ENCODE data around the gene AWAT2.

DNA sequence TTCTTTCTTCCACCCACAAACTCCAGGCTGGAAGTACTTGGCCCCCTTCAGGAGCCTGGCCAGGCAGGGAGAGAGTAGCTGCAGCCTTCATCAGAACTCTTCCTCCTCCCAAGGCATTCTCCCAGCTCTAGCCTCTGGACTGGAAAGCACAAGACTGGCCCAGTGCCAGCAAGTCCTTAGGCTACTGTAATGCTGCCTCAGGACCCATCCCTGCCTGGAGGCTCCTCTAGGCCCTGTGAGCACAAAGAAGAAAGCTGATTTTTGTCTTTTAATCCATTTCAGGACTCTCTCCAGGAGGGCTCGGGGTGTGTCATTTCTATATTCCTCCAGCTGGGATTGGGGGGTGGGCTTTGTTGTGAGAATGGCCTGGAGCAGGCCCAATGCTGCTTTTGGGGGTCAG lies 10.8 kb downstream of the AWAT2 start:
- TF ChIP-seq, protein P1, sequence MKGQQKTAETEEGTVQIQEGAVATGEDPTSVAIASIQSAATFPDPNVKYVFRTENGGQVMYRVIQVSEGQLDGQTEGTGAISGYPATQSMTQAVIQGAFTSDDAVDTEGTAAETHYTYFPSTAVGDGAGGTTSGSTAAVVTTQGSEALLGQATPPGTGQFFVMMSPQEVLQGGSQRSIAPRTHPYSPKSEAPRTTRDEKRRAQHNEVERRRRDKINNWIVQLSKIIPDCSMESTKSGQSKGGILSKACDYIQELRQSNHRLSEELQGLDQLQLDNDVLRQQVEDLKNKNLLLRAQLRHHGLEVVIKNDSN (CRISPR knock-in tag; IDR thresholded peaks at IDR 0.05) = no peak
- TF ChIP-seq, protein P2, sequence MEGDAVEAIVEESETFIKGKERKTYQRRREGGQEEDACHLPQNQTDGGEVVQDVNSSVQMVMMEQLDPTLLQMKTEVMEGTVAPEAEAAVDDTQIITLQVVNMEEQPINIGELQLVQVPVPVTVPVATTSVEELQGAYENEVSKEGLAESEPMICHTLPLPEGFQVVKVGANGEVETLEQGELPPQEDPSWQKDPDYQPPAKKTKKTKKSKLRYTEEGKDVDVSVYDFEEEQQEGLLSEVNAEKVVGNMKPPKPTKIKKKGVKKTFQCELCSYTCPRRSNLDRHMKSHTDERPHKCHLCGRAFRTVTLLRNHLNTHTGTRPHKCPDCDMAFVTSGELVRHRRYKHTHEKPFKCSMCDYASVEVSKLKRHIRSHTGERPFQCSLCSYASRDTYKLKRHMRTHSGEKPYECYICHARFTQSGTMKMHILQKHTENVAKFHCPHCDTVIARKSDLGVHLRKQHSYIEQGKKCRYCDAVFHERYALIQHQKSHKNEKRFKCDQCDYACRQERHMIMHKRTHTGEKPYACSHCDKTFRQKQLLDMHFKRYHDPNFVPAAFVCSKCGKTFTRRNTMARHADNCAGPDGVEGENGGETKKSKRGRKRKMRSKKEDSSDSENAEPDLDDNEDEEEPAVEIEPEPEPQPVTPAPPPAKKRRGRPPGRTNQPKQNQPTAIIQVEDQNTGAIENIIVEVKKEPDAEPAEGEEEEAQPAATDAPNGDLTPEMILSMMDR (IDR thresholded peaks at IDR 0.05) = no peak
- TF ChIP-seq, protein P3, sequence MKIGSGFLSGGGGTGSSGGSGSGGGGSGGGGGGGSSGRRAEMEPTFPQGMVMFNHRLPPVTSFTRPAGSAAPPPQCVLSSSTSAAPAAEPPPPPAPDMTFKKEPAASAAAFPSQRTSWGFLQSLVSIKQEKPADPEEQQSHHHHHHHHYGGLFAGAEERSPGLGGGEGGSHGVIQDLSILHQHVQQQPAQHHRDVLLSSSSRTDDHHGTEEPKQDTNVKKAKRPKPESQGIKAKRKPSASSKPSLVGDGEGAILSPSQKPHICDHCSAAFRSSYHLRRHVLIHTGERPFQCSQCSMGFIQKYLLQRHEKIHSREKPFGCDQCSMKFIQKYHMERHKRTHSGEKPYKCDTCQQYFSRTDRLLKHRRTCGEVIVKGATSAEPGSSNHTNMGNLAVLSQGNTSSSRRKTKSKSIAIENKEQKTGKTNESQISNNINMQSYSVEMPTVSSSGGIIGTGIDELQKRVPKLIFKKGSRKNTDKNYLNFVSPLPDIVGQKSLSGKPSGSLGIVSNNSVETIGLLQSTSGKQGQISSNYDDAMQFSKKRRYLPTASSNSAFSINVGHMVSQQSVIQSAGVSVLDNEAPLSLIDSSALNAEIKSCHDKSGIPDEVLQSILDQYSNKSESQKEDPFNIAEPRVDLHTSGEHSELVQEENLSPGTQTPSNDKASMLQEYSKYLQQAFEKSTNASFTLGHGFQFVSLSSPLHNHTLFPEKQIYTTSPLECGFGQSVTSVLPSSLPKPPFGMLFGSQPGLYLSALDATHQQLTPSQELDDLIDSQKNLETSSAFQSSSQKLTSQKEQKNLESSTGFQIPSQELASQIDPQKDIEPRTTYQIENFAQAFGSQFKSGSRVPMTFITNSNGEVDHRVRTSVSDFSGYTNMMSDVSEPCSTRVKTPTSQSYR (CRISPR knock-in tag; IDR thresholded peaks at IDR 0.05) = no peak
- TF ChIP-seq, protein P4, sequence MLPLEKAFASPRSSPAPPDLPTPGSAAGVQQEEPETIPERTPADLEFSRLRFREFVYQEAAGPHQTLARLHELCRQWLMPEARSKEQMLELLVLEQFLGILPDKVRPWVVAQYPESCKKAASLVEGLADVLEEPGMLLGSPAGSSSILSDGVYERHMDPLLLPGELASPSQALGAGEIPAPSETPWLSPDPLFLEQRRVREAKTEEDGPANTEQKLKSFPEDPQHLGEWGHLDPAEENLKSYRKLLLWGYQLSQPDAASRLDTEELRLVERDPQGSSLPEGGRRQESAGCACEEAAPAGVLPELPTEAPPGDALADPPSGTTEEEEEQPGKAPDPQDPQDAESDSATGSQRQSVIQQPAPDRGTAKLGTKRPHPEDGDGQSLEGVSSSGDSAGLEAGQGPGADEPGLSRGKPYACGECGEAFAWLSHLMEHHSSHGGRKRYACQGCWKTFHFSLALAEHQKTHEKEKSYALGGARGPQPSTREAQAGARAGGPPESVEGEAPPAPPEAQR (CRISPR knock-in tag; IDR thresholded peaks at IDR 0.05) = no peak
